WTC11 (cell line): ENCODE measurements around the gene VWA3A. TPM values are rescaled to one million over a fixed set of nuclear protein-coding genes. Genes with fewer than 3 reads are reported as not detected.

Source experiments
- ATAC-seq: fragments of 200-7000 bp; cut with Tn5 transposase; 2 replicates; pipeline ENCODE4 v1.10.0; 2021; ENCODE audit warnings: mild to moderate bottlenecking, moderate library complexity
- CTCF ChIA-PET: fragments of 300-600 bp; sonication (Branson Sonifier 250); formaldehyde crosslinking; loops from one replicate; lab custom pipeline; 2021; ENCODE audit warnings: antibody characterized with exemption; lab: Charles Lee
- POLR2A ChIA-PET: fragments of 350-600 bp; sonication (Branson Sonifier 250); formaldehyde crosslinking; loops from one replicate; lab custom pipeline; 2021; ENCODE audit warnings: antibody characterized with exemption; lab: Charles Lee
- DNase-seq: peaks from one replicate; pipeline ENCODE4 v3.0.0; 2021; ENCODE audit warnings: low spot score
- H3K27ac Mint-ChIP-seq: 2 replicates; pipeline ENCODE4 v1.8.0; 2021; ENCODE audit warnings: mixed read lengths
- H3K27me3 Mint-ChIP-seq: 2 replicates; pipeline ENCODE4 v1.8.0; 2021; ENCODE audit warnings: low read depth, mild to moderate bottlenecking, moderate library complexity, mixed read lengths
- H3K36me3 Mint-ChIP-seq: 2 replicates; pipeline ENCODE4 v1.8.0; 2021; ENCODE audit warnings: mixed read lengths
- H3K4me1 Mint-ChIP-seq: 2 replicates; pipeline ENCODE4 v1.8.0; 2022; ENCODE audit warnings: mixed read lengths
- H3K4me3 Mint-ChIP-seq: 2 replicates; pipeline ENCODE4 v1.8.0; 2021; ENCODE audit warnings: mild to moderate bottlenecking, moderate library complexity, mixed read lengths
- H3K9me3 Mint-ChIP-seq: 2 replicates; pipeline ENCODE4 v1.8.0; 2021; ENCODE audit warnings: mixed read lengths
- ATF3 ChIP-seq: sonication (generic); formaldehyde crosslinking; conservative IDR thresholded peaks from 2 replicates; pipeline ENCODE4 v1.8.1; 2022; ENCODE audit warnings: mild to moderate bottlenecking, missing genetic modification reagents
- ETV6 ChIP-seq: sonication (generic); formaldehyde crosslinking; IDR thresholded peaks from 2 replicates; pipeline ENCODE4 v1.8.1; 2022; ENCODE audit warnings: mild to moderate bottlenecking, missing genetic modification reagents
- GTF2I ChIP-seq: fragments of 250-450 bp; sonication (Bioruptor Pico); conservative IDR thresholded peaks from 2 replicates; pipeline ENCODE4 v1.4.0; 2021; ENCODE audit warnings: mild to moderate bottlenecking
- HMGA2 ChIP-seq: fragments of 250-450 bp; sonication (Bioruptor Pico); IDR thresholded peaks from 2 replicates; pipeline ENCODE4 v1.4.0; 2021; ENCODE audit warnings: mild to moderate bottlenecking, moderate library complexity
- JAZF1 ChIP-seq: fragments of 250-450 bp; sonication (Bioruptor Pico); IDR thresholded peaks from 2 replicates; pipeline ENCODE4 v1.9.0; 2021; ENCODE audit warnings: moderate library complexity, mild to moderate bottlenecking, inconsistent platforms
- JUN ChIP-seq: sonication (generic); formaldehyde crosslinking; IDR thresholded peaks from 2 replicates; pipeline ENCODE4 v1.8.0; 2023; ENCODE audit warnings: mild to moderate bottlenecking, missing genetic modification reagents
- MXD4 ChIP-seq: fragments of 250-450 bp; sonication (Bioruptor Pico); IDR thresholded peaks from 2 replicates; pipeline ENCODE4 v1.8.0; 2021; ENCODE audit warnings: mild to moderate bottlenecking, moderate library complexity, borderline replicate concordance
- MYBL2 ChIP-seq: sonication (generic); formaldehyde crosslinking; IDR thresholded peaks from 2 replicates; pipeline ENCODE4 v1.8.1; 2023; ENCODE audit warnings: mild to moderate bottlenecking, moderate library complexity, missing genetic modification reagents
- NFE2L1 ChIP-seq: sonication (generic); formaldehyde crosslinking; IDR thresholded peaks from 2 replicates; pipeline ENCODE4 v1.8.1; 2023; ENCODE audit warnings: missing genetic modification reagents
- PRDM15 ChIP-seq: sonication (generic); formaldehyde crosslinking; IDR thresholded peaks from 2 replicates; pipeline ENCODE4 v1.8.0; 2022; ENCODE audit warnings: missing genetic modification reagents
- PRRX2 ChIP-seq: fragments of 250-450 bp; sonication (Bioruptor Pico); IDR thresholded peaks from 2 replicates; pipeline ENCODE4 v1.8.0; 2021; ENCODE audit warnings: mild to moderate bottlenecking
- SP1 ChIP-seq: sonication (generic); formaldehyde crosslinking; conservative IDR thresholded peaks from 2 replicates; pipeline ENCODE4 v1.8.1; 2022; ENCODE audit warnings: missing genetic modification reagents
- ZNF263 ChIP-seq: sonication (generic); formaldehyde crosslinking; IDR thresholded peaks from 2 replicates; pipeline ENCODE4 v1.8.1; 2022; ENCODE audit warnings: low read depth, mild to moderate bottlenecking, moderate library complexity, missing genetic modification reagents
- total RNA-seq: library from RNA; stranded (reverse); gene quantifications from 3 replicates; pipeline ENCODE4 v1.2.3, GENCODE V29; 2021
- TF ChIP-seq, protein P1 (sequence below): fragments of 200-600 bp; IDR thresholded peaks from 2 replicates; pipeline ENCODE4 v1.8.0; 2022; ENCODE audit warnings: antibody characterized with exemption
- TF ChIP-seq, protein P2 (sequence below): sonication (generic); formaldehyde crosslinking; IDR thresholded peaks from 2 replicates; pipeline ENCODE4 v1.8.0; 2023; ENCODE audit warnings: missing genetic modification reagents, mild to moderate bottlenecking, borderline replicate concordance
- TF ChIP-seq, protein P3 (sequence below): sonication (generic); formaldehyde crosslinking; IDR thresholded peaks from 2 replicates; pipeline ENCODE4 v1.8.1; 2023; ENCODE audit warnings: mild to moderate bottlenecking, missing genetic modification reagents, moderate library complexity
- TF ChIP-seq, protein P4 (sequence below): fragments of 250-450 bp; sonication (Bioruptor Pico); conservative IDR thresholded peaks from 2 replicates; pipeline ENCODE4 v1.9.0; 2021; ENCODE audit warnings: mild to moderate bottlenecking
- TF ChIP-seq, protein P5 (sequence below): sonication (generic); formaldehyde crosslinking; IDR thresholded peaks from 2 replicates; pipeline ENCODE4 v1.8.1; 2022; ENCODE audit warnings: missing genetic modification reagents, borderline replicate concordance

The VWA3A gene
- total RNA-seq, 1 experiment from 2014 or later, result 0.11 TPM

DNA sequence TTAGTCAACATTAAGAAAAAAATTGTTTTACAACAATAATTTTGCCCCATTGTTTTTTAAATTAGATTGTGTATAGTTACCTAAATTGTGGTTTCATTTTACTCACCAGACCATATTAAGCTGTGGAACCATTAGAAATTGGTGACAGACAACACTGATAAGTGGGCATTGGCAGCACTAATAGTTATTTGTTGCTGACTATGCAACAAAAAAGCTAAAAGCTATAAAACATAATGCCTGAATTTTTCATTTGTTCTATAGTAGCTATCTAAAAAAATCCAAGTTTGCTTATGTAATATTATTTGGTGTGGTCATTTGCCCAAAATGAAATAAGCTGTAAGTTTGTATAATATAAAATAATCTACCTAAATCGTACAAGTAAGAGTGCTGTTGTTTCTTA lies 13.7 kb upstream of the VWA3A start:
- TF ChIP-seq JUN (no peak), JAZF1 (CRISPR knock-in tag) (no peak), HMGA2 (CRISPR knock-in tag) (no peak), MXD4 (CRISPR knock-in tag) (no peak), NFE2L1 (CRISPR knock-in tag) (no peak), ZNF263 (CRISPR knock-in tag) (no peak), ATF3 (CRISPR knock-in tag) (no peak), ETV6 (no peak), PRRX2 (CRISPR knock-in tag) (no peak), MYBL2 (CRISPR knock-in tag) (no peak), PRDM15 (CRISPR knock-in tag) (no peak)
- TF ChIP-seq, protein P1, sequence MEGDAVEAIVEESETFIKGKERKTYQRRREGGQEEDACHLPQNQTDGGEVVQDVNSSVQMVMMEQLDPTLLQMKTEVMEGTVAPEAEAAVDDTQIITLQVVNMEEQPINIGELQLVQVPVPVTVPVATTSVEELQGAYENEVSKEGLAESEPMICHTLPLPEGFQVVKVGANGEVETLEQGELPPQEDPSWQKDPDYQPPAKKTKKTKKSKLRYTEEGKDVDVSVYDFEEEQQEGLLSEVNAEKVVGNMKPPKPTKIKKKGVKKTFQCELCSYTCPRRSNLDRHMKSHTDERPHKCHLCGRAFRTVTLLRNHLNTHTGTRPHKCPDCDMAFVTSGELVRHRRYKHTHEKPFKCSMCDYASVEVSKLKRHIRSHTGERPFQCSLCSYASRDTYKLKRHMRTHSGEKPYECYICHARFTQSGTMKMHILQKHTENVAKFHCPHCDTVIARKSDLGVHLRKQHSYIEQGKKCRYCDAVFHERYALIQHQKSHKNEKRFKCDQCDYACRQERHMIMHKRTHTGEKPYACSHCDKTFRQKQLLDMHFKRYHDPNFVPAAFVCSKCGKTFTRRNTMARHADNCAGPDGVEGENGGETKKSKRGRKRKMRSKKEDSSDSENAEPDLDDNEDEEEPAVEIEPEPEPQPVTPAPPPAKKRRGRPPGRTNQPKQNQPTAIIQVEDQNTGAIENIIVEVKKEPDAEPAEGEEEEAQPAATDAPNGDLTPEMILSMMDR, result no peak
- TF ChIP-seq, protein P2, sequence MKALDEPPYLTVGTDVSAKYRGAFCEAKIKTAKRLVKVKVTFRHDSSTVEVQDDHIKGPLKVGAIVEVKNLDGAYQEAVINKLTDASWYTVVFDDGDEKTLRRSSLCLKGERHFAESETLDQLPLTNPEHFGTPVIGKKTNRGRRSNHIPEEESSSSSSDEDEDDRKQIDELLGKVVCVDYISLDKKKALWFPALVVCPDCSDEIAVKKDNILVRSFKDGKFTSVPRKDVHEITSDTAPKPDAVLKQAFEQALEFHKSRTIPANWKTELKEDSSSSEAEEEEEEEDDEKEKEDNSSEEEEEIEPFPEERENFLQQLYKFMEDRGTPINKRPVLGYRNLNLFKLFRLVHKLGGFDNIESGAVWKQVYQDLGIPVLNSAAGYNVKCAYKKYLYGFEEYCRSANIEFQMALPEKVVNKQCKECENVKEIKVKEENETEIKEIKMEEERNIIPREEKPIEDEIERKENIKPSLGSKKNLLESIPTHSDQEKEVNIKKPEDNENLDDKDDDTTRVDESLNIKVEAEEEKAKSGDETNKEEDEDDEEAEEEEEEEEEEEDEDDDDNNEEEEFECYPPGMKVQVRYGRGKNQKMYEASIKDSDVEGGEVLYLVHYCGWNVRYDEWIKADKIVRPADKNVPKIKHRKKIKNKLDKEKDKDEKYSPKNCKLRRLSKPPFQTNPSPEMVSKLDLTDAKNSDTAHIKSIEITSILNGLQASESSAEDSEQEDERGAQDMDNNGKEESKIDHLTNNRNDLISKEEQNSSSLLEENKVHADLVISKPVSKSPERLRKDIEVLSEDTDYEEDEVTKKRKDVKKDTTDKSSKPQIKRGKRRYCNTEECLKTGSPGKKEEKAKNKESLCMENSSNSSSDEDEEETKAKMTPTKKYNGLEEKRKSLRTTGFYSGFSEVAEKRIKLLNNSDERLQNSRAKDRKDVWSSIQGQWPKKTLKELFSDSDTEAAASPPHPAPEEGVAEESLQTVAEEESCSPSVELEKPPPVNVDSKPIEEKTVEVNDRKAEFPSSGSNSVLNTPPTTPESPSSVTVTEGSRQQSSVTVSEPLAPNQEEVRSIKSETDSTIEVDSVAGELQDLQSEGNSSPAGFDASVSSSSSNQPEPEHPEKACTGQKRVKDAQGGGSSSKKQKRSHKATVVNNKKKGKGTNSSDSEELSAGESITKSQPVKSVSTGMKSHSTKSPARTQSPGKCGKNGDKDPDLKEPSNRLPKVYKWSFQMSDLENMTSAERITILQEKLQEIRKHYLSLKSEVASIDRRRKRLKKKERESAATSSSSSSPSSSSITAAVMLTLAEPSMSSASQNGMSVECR (CRISPR knock-in tag), result no peak
- TF ChIP-seq, protein P3, sequence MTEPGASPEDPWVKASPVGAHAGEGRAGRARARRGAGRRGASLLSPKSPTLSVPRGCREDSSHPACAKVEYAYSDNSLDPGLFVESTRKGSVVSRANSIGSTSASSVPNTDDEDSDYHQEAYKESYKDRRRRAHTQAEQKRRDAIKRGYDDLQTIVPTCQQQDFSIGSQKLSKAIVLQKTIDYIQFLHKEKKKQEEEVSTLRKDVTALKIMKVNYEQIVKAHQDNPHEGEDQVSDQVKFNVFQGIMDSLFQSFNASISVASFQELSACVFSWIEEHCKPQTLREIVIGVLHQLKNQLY (CRISPR knock-in tag), result no peak
- Mint-ChIP-seq H3K36me3 (no peaks in the 10 kb centered on the region), H3K4me1 (no peaks in the 10 kb centered on the region; the same call in 1 of the 2 replicates), H3K27ac (no peak overlapping the region), H3K27me3 (no peaks in the 10 kb centered on the region), H3K4me3 (no peak overlapping the region), H3K9me3 (no peaks in the 10 kb centered on the region)
- ATAC-seq (no peak), DNase-seq (no peak)
- CTCF ChIA-PET, result interaction anchor here (1.3 to 4.0 kb wide), 19 partner anchors 7 to 111 kb away, joined by 3 to 140 read pairs (median 15); partner anchors contain the start of genes MOSMO, PDZD9 and VWA3A
- POLR2A ChIA-PET, result no interaction called here

- ATAC-seq (no peak), DNase-seq (no peak)
- H3K4me3 Mint-ChIP-seq, result no peak overlapping the region
- no peaks in the 10 kb centered on the region for H3K36me3 Mint-ChIP-seq
- H3K27me3 Mint-ChIP-seq, result no peaks in the 10 kb centered on the region
- H3K27ac Mint-ChIP-seq, result no peak overlapping the region
- no peak for TF ChIP-seq GTF2I (CRISPR knock-in tag)
- TF ChIP-seq, protein P4, sequence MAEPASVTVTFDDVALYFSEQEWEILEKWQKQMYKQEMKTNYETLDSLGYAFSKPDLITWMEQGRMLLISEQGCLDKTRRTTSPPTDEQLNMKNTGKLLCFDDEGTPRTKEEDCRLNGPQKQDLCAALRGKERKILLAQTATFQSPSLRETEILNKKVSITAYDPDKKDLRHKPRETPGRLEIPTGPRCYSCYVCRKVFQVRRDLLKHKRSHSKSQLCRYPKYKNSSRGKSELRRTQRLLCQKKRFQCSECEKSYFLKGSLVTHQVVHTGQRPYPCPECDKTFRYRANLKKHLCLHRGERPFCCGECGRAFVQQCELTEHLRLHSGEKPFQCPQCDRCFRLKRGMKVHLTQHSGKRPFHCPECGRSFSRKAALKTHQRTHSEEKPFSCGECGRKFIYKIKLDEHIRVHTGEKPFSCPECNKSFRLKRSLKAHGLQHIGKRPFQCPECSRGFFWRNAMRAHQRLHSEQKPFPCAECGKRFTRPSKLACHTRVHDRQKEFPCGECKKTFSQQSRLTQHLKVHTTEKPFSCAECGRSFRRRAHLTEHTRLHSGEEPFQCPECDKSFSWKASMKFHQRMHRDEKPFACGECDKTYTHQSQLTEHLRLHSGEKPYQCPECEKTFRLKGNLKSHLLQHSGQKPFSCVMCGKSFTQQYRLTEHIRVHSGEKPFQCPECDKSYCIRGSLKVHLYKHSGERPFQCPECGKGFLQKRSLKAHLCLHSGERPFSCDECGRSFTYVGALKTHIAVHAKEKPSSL (CRISPR knock-in tag), result no peak
- TF ChIP-seq, protein P5, sequence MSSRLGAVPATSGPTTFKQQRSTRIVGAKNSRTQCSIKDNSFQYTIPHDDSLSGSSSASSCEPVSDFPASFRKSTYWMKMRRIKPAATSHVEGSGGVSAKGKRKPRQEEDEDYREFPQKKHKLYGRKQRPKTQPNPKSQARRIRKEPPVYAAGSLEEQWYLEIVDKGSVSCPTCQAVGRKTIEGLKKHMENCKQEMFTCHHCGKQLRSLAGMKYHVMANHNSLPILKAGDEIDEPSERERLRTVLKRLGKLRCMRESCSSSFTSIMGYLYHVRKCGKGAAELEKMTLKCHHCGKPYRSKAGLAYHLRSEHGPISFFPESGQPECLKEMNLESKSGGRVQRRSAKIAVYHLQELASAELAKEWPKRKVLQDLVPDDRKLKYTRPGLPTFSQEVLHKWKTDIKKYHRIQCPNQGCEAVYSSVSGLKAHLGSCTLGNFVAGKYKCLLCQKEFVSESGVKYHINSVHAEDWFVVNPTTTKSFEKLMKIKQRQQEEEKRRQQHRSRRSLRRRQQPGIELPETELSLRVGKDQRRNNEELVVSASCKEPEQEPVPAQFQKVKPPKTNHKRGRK (CRISPR knock-in tag), result no peak
- no peak for TF ChIP-seq SP1
- no peaks in the 10 kb centered on the region; the same call in 1 of the 2 replicates for H3K4me1 Mint-ChIP-seq
- ChIA-PET CTCF (no interaction called here), POLR2A (no interaction called here)
- no peaks in the 10 kb centered on the region for H3K9me3 Mint-ChIP-seq
Measured at GRCh38 chr16:22081050-22081449, 11.3 kb upstream of the VWA3A start.
